ENCODE results near the gene SETD1B. TPM values are rescaled to one million over a fixed set of nuclear protein-coding genes. Genes with fewer than 3 reads are reported as not detected.
A peak's percentile ranks its signal among the peaks of the same experiment; 100 is the strongest.

Gene SETD1B
- total RNA-seq, 1 donor from 2014 or later = 25.3 TPM

DNA sequence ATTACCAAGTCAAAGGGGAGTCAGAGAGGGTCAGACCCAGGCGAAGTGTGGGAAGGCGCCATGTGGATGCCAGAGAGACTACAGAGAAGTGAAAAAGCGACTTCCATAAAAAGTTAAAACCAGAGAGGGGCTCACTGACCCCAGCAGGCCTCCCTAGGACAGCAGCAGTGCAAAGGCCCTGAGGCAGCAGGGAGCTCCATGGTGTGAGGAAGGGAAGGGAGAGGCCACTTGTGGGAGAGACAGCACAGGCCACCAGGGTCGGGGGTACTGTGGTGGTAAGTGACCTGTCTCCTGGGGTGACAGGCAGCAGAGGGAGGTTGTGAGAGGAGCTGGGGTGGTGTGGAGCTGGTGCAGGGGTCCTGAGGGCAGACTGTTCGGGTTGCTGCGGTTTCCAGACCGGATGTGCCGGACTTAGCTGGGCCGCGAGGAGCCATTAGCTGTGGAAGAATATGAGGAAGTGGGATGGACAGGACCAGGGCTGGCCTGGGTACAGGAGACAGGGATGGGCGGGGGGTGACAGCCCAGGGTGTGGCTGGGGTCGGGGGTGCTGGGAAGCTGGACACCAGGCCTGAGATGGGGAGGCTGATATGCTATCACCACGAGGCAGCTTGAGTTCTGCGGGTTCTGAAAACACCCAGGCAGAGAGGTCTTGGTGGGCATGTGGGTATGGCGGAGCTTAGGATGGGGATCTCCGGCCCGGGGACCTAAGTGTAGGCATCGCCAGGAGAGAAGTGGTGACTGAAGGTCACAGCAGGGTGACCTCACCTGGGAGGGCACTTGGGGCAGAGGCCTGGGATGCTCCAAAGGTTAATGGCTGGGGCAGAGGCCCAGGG is 22.7 kb downstream of the SETD1B start:
- Mint-ChIP-seq H3K36me3 (ENCODE audit: low read depth, unreplicated experiment) (peaks cover 31% of the 10 kb centered on the region), H3K9me3 (ENCODE audit: unreplicated experiment) (no peaks in the 10 kb centered on the region), H3K27me3 (ENCODE audit: unreplicated experiment) (peaks cover 19% of the 10 kb centered on the region), H3K4me3 (ENCODE audit: unreplicated experiment) (peak overlapping the region; percentile 77), H3K4me1 (ENCODE audit: unreplicated experiment) (peaks cover 2% of the 10 kb centered on the region), H3K27ac (ENCODE audit: unreplicated experiment) (peak overlapping the region; percentile 87)
- no peak for DNase-seq (ENCODE audit: low spot score)
- TF ChIP-seq, protein P1, sequence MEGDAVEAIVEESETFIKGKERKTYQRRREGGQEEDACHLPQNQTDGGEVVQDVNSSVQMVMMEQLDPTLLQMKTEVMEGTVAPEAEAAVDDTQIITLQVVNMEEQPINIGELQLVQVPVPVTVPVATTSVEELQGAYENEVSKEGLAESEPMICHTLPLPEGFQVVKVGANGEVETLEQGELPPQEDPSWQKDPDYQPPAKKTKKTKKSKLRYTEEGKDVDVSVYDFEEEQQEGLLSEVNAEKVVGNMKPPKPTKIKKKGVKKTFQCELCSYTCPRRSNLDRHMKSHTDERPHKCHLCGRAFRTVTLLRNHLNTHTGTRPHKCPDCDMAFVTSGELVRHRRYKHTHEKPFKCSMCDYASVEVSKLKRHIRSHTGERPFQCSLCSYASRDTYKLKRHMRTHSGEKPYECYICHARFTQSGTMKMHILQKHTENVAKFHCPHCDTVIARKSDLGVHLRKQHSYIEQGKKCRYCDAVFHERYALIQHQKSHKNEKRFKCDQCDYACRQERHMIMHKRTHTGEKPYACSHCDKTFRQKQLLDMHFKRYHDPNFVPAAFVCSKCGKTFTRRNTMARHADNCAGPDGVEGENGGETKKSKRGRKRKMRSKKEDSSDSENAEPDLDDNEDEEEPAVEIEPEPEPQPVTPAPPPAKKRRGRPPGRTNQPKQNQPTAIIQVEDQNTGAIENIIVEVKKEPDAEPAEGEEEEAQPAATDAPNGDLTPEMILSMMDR (IDR thresholded peaks at IDR 0.05; ENCODE audit: unreplicated experiment) = no peak

DNA sequence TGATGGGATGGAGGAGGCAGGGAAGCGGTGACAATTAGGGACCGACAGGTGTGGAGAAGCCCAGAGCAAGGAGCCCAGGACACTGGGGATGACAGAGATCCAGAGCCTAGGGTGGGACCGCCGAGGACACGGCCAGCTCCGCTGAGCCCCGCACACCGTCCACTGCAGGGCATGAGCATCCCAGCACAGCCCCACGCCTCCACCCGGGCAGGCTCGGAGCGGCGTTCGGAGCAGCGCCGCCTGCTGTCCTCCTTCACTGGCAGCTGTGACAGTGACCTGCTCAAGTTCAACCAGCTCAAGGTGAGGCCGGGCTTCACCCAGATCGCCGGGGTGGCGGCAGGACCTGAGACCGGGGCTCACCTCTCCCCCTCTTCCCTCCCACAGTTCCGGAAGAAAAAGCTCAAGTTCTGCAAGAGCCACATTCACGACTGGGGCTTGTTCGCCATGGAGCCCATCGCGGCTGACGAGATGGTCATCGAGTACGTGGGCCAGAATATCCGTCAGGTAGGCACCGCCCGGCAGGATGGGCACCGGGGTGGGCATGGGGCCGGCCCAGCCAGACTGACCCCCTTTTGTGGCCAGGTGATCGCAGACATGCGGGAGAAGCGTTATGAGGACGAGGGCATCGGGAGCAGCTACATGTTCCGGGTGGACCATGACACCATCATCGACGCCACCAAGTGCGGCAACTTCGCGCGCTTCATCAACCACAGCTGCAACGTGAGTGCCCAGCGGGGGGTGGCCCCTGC is 23.7 kb downstream of the SETD1B start:
- H3K4me1 Mint-ChIP-seq (ENCODE audit: unreplicated experiment) = peaks cover 2% of the 10 kb centered on the region
- DNase-seq (ENCODE audit: low spot score) = no peak
- H3K27me3 Mint-ChIP-seq (ENCODE audit: unreplicated experiment) = peaks cover 19% of the 10 kb centered on the region
- TF ChIP-seq, protein P1 (IDR thresholded peaks at IDR 0.05; ENCODE audit: unreplicated experiment) = no peak
- H3K36me3 Mint-ChIP-seq (ENCODE audit: low read depth, unreplicated experiment) = peaks cover 38% of the 10 kb centered on the region
- H3K4me3 Mint-ChIP-seq (ENCODE audit: unreplicated experiment) = peak overlapping the region; percentile 10
- H3K9me3 Mint-ChIP-seq (ENCODE audit: unreplicated experiment) = no peaks in the 10 kb centered on the region
- H3K27ac Mint-ChIP-seq (ENCODE audit: unreplicated experiment) = no peak overlapping the region

GRCh38 chr12:121828306-121828705 is 24.5 kb downstream of the SETD1B start:
- H3K4me1 Mint-ChIP-seq (ENCODE audit: unreplicated experiment) = peaks cover 2% of the 10 kb centered on the region
- H3K9me3 Mint-ChIP-seq (ENCODE audit: unreplicated experiment) = no peaks in the 10 kb centered on the region
- TF ChIP-seq, protein P1 (IDR thresholded peaks at IDR 0.05; ENCODE audit: unreplicated experiment) = no peak
- peak overlapping the region; percentile 34 for H3K4me3 Mint-ChIP-seq (ENCODE audit: unreplicated experiment)
- H3K27me3 Mint-ChIP-seq (ENCODE audit: unreplicated experiment) = peaks cover 19% of the 10 kb centered on the region
- peak overlapping the region; percentile 70 for H3K27ac Mint-ChIP-seq (ENCODE audit: unreplicated experiment)
- DNase-seq (ENCODE audit: low spot score) = no peak
- H3K36me3 Mint-ChIP-seq (ENCODE audit: low read depth, unreplicated experiment) = peaks cover 40% of the 10 kb centered on the region

DNA sequence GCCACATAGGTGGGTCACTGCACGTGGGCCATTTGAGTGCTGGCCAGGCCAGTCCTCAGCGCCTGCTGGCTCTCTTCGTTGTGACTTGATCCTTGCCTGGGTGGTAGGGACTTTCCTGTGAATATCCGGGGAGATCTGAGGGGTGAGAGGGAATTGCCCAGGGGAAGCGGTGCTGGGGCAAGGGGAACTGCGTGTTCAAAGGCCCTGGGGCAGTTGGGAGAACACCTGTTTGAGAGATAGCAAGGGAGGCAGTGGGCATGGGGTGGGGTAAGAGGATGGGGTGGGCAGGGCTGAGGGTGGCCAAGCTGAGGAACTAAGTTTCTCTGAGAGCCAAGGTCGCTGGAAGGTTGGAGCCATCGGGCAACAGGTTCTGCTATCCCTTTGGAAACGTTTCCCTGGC is 25.0 kb downstream of the SETD1B start:
- DNase-seq (ENCODE audit: low spot score) = no peak
- peaks cover 2% of the 10 kb centered on the region for H3K4me1 Mint-ChIP-seq (ENCODE audit: unreplicated experiment)
- H3K4me3 Mint-ChIP-seq (ENCODE audit: unreplicated experiment) = peak overlapping the region; percentile 34
- H3K27me3 Mint-ChIP-seq (ENCODE audit: unreplicated experiment) = peaks cover 19% of the 10 kb centered on the region
- no peaks in the 10 kb centered on the region for H3K9me3 Mint-ChIP-seq (ENCODE audit: unreplicated experiment)
- TF ChIP-seq, protein P1 (IDR thresholded peaks at IDR 0.05; ENCODE audit: unreplicated experiment) = no peak
- peaks cover 40% of the 10 kb centered on the region for H3K36me3 Mint-ChIP-seq (ENCODE audit: low read depth, unreplicated experiment)
- H3K27ac Mint-ChIP-seq (ENCODE audit: unreplicated experiment) = peak overlapping the region; percentile 70

Data from endothelial cell (in vitro differentiated cells).